ENCODE results near the gene SHISA6.

SHISA6 gene

GRCh38 chr17:11356371-11356770 is 115.4 kb downstream of the SHISA6 start:
- DNase-seq = no peak

- DNase-seq = no peak
Observed at GRCh38 chr17:11363565-11364117, 122.6 kb downstream of the SHISA6 start.

GRCh38 chr17:11366272-11366850 is 125.3 kb downstream of the SHISA6 start:
- DNase-seq = no peak

GRCh38 chr17:11369575-11369974 is 128.6 kb downstream of the SHISA6 start:
- no peak for DNase-seq

- no peak for DNase-seq
Observed at GRCh38 chr17:11372692-11373091, 131.7 kb downstream of the SHISA6 start.

GRCh38 chr17:11378506-11378905 is 137.5 kb downstream of the SHISA6 start:
- no peak for DNase-seq

- DNase-seq = no peak
Observed at GRCh38 chr17:11380761-11381160, 139.7 kb downstream of the SHISA6 start.

- DNase-seq = no peak
Observed at GRCh38 chr17:11383157-11383556, 142.1 kb downstream of the SHISA6 start.

- no peak for DNase-seq
Observed at GRCh38 chr17:11384131-11384530, 143.1 kb downstream of the SHISA6 start.

GRCh38 chr17:11387610-11388009 is 146.6 kb downstream of the SHISA6 start:
- no peak for DNase-seq

- DNase-seq = no peak
Observed at GRCh38 chr17:11388054-11388453, 147.0 kb downstream of the SHISA6 start.

GRCh38 chr17:11389583-11389982 is 148.6 kb downstream of the SHISA6 start:
- no peak for DNase-seq

GRCh38 chr17:11391134-11391533 is 150.1 kb downstream of the SHISA6 start:
- no peak for DNase-seq

- DNase-seq = no peak
Observed at GRCh38 chr17:11404431-11405276, 163.6 kb downstream of the SHISA6 start.

GRCh38 chr17:11406716-11407115 is 165.7 kb downstream of the SHISA6 start:
- no peak for DNase-seq

GRCh38 chr17:11412654-11413053 is 171.6 kb downstream of the SHISA6 start:
- no peak for DNase-seq

GRCh38 chr17:11418342-11418741 is 177.3 kb downstream of the SHISA6 start:
- no peak for DNase-seq

GRCh38 chr17:11430751-11431150 is 189.7 kb downstream of the SHISA6 start:
- no peak for DNase-seq

- DNase-seq = no peak
Observed at GRCh38 chr17:11438673-11439072, 197.7 kb downstream of the SHISA6 start.

- no peak for DNase-seq
Observed at GRCh38 chr17:11441004-11441403, 200.0 kb downstream of the SHISA6 start.

GRCh38 chr17:11446316-11446715 is 205.3 kb downstream of the SHISA6 start:
- no peak for DNase-seq

GRCh38 chr17:11454096-11454495 is 213.1 kb downstream of the SHISA6 start:
- DNase-seq = no peak

- no peak for DNase-seq
Observed at GRCh38 chr17:11458279-11458678, 217.3 kb downstream of the SHISA6 start.

- no peak for DNase-seq
Observed at GRCh38 chr17:11459861-11460331, 218.9 kb downstream of the SHISA6 start.
